ENCODE data around the gene SKAP2.

Gene SKAP2

GRCh38 chr7:26664274-26664673, 200.1 kb downstream of the SKAP2 start:
- DNase-seq (ENCODE audit: low read depth), result no peak

GRCh38 chr7:26663874-26664273, 200.5 kb downstream of the SKAP2 start:
- DNase-seq (ENCODE audit: low read depth), result no peak

DNA sequence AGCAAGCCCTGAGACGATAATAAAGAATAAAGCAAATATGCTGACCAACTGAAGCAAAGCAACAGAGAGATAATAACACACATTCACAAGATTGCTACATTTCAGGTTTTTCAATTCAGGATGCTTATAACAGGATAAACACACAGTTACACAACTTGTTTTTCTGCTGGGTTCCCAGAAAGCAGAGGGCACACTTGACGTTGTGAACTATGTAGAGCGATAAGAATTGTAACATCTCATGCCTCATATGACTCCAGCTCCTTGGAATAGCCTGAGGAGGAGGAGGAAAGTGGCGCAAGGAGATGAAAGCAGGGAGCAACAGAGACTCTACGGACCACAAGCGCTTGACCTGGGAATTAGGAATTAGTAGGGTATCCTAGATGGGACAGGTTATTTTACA, 201.7 kb downstream of the SKAP2 start:
- DNase-seq (ENCODE audit: low read depth), result no peak

- no peak for DNase-seq (ENCODE audit: low read depth)
These were observed 205.3 kb downstream of the SKAP2 start for GRCh38 chr7:26659121-26659520.

DNA sequence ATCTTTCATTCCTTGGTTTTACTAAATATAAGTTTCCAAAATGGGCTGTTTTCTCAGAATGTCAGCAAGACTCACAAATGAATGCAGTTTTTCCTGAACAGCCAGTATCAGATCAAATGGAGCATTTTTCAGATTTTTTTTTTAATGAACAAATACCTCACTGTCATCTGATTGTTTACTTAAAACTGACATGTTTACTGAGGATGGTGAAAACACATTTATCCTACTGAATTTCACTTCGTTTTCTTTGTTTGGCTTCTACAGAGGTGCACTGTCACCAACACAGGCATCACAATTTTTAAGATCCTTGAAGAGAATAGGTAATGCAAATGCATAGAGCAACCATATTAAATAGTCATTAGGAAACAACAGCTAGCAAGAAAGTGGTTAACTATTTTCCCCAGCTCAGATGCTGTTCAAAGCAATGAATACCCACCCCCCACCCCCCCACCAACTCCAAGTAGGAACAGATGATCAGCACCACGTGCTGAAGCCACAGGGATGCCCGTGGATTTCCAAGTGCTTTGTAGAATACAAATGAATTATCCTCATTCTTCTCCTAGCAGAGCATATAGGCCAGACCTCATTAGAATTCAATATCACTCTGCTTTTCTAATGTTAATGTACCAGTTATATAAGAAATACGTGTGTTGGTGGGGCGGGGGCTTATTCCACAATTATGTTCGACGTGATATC, 205.9 kb downstream of the SKAP2 start:
- DNase-seq (ENCODE audit: low read depth), result no peak

DNA sequence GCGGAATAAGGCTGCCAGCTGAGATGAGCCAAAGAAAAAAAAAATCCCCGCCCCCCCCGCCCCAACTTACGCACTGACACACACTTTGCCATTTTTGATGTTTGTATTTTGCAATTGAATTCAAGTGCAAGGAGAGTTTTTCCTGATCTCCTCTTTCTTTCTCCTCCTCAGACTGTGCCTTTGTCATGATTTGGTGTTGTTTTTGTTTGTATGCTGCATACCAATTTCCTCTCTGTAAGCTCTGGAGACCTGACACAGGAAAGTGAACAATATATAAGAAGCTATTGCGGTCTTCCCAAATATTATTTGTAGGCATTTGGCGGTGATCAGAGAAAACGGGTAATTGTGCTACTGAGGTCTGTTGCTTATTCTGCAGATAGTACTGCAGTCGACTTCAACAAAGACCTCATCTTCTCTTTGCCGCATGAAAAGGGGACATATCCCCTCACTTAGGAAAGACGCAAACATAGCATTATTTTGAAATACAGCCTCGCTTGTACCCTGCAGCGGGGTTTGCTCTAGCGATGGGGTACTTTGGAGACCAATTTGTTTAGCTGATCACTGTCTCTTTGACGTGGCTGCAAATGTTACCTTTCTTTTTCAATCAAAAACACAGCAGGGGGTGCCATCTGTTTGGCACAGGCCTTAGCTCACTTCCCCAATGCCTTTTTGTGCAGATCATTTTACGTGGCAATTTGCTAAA, 206.6 kb downstream of the SKAP2 start:
- DNase-seq (ENCODE audit: low read depth), result no peak

- DNase-seq (ENCODE audit: low read depth), result no peak
These were observed 207.2 kb downstream of the SKAP2 start for GRCh38 chr7:26657206-26657641.

- no peak for DNase-seq (ENCODE audit: low read depth)
These were observed 207.7 kb downstream of the SKAP2 start for GRCh38 chr7:26656735-26657134.

- DNase-seq (ENCODE audit: low read depth), result no peak
These were observed 208.6 kb downstream of the SKAP2 start for GRCh38 chr7:26655781-26656180.

GRCh38 chr7:26653430-26654399, 210.7 kb downstream of the SKAP2 start:
- DNase-seq (ENCODE audit: low read depth), result no peak

GRCh38 chr7:26652401-26653100, 211.8 kb downstream of the SKAP2 start:
- DNase-seq (ENCODE audit: low read depth), result no peak

DNA sequence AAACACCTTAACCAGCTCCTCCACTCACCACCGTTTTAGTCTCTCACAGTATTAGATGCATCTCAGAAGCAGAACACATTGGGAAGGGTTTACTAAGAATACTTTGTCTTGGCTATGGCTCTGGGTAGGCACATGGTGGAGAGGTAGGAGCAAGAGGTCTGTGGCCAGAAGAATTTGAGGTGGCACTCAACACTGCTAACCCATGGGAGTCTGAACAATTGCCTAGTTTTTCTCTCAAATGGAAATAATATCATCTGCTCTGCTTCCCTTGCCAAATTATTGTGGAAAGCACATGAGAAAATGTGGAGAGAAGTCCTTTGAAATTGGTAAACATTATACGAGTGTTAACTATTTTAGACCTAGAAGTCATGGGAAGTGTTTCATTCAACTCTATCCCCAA, 214.3 kb downstream of the SKAP2 start:
- no peak for DNase-seq (ENCODE audit: low read depth)

DNA sequence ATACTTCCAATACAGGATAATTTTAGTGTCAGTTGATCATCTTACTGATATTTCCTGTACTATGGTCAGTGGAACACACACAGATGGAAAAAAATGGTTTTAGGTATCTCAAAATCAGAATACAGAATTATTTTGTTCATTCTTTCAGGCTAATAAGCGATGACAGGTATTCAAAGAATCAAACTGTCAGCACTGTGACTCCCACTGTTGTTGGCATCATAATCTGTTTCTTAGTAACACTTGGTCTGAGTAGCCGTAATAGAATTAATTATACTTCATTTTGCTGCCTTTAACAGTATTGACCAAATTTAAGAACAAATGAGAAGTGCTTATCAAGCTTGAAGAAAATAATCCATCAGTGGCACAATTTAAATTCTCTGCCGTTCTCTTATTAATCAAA, 215.0 kb downstream of the SKAP2 start:
- no peak for DNase-seq (ENCODE audit: low read depth)

- DNase-seq (ENCODE audit: low read depth), result no peak
These were observed 215.8 kb downstream of the SKAP2 start for GRCh38 chr7:26648554-26648953.

DNA sequence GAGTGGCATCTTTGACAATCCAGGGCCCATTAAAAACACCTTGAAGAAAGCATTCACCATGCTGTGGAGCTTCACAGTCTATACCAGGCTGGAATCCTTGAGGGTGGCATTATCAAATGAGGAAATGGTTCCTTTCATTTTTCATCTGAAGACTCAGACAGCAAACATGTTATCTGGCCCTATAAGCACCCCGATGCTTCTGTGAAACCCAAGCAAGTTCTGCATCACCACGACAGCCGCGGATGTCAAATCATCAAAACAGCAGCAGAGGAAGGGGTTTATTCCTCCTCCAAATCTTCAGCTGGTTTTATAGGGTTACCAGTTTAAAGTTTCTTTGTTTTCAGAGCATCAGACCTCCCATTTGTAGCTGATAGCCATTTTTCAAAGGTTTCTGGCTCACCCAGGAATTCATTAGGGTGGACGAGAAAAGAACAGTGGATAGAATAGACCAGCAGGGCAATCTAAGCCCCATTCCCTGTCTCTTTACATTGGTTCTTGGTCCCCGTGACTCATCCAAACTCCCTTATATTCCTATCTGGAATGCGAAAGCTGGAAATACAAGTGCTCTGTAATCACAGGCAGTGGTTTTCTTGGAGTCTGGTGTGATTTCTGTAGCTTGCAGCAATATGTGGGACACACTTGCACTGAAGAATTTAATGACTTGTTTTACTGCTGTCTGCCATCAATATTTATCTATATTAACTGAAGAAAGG, 217.9 kb downstream of the SKAP2 start:
- no peak for DNase-seq (ENCODE audit: low read depth)

DNA sequence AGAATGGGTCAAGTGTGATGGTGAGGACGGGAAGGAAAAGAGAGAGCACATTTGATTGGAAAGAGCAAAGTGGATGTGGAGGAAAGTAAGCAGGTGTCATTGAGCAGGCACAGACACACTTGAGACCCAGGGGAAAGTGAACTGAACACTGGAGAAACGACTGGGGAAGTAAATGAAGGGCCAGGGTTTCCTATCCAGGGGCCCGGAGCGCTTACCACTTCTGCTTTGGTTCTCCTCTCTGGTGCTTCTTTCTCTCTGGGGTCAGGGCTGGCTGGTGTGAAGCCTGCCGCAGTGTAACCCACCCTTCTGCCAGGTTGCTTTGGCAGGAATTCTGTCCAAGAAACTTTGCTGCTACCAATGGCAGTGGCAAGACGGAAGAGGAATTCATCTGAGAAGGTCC, 219.3 kb downstream of the SKAP2 start:
- no peak for DNase-seq (ENCODE audit: low read depth)

GRCh38 chr7:26642416-26642815, 222.0 kb downstream of the SKAP2 start:
- no peak for DNase-seq (ENCODE audit: low read depth)

- no peak for DNase-seq (ENCODE audit: low read depth)
These were observed 224.7 kb downstream of the SKAP2 start for GRCh38 chr7:26639695-26640094.

DNA sequence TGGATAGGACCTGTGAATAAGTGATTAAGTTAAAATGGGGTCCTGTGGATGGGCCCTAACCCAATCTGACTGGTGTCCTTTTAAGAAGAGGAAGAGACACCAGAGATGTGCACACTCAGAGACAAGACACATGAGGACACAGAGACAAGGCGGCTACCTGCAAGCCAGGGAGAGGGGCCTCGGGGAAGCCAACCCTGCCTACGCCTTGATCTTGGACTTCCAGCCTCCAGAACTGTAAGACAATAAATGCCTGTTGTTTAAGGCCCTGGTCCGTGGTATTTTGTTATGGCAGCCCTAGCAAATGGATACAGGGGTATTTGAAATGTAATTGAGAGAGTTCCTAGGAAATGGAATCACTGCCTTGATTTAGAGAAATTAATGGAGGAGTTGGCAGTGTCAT, 225.3 kb downstream of the SKAP2 start:
- DNase-seq (ENCODE audit: low read depth), result no peak

GRCh38 chr7:26638140-26638539, 226.2 kb downstream of the SKAP2 start:
- no peak for DNase-seq (ENCODE audit: low read depth)

DNA sequence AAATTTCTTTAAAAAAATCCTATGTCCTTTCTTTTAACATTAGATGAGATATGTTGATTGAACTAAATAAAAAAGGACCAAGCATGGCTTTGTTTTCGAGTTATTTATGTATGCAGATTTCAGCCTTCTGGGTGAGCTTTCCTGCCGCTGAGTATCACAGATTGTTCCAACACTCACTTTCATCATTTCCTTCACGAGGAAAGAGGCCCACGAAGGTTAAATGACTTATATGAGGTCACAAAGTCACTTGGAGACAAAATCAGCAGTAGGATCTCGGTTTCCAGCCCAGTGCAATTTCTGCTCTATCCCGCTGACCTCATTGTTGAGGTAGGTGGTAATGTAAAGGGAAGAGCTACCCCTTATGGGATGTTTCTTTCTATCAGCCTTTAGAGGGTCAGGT, 226.8 kb downstream of the SKAP2 start:
- DNase-seq (ENCODE audit: low read depth), result no peak
